Prostate gland (tissue), 2 donors: Measurements from ENCODE around the gene C2. TPM values are rescaled to one million over a fixed set of nuclear protein-coding genes. Genes with fewer than 3 reads are reported as not detected.

Experiments
- DNase-seq: peaks from one replicate; pipeline ENCODE4 v3.0.0-alpha.2; 2019; ENCODE audit warnings: low spot score
- H3K27ac ChIP-seq, 2 donors: fragments of 200-600 bp; sonication (generic); 2 replicates each; pipeline ENCODE4 v1.5.1; 2017 to 2019
- H3K27me3 ChIP-seq: fragments of 200-600 bp; sonication (generic); replicated peaks from 2 replicates; pipeline ENCODE4 v1.5.1; 2019; ENCODE audit not compliant: insufficient read depth
- H3K36me3 ChIP-seq, 2 donors: fragments of 200-600 bp; sonication (generic); 1 replicate in 1 of 2; 2 replicates in 1 of 2; pipeline versions ENCODE4 v1.5.1 to v1.8.1; 2017 to 2019
- H3K4me1 ChIP-seq: fragments of 200-600 bp; sonication (generic); replicated peaks from 2 replicates; pipeline ENCODE4 v1.5.1; 2019
- H3K4me3 ChIP-seq, 2 donors: fragments of 200-600 bp; sonication (generic); 2 replicates each; pipeline ENCODE4 v1.5.1; 2017 to 2019
- H3K9me3 ChIP-seq: fragments of 200-600 bp; sonication (generic); 2 replicates; pipeline ENCODE4 v1.5.1; 2017
- POLR2A ChIP-seq: fragments of 450-650 bp; IDR thresholded peaks from one replicate; pipeline ENCODE4 v1.6.1; 2016; ENCODE audit warnings: antibody characterized with exemption, mild to moderate bottlenecking
- POLR2AphosphoS5 ChIP-seq: sonication (generic); formaldehyde crosslinking; IDR thresholded peaks from one replicate; pipeline ENCODE4 v1.6.1; 2017; ENCODE audit warnings: antibody characterized with exemption
- WGBS: methylation state at CpG from one replicate; pipeline ENCODE4 v1.1.5; 2018; 5-methylcytosine and 5-hydroxymethylcytosine counted together
- intact Hi-C: fragments of 100-400 bp; cut with DNase I; formaldehyde crosslinking; loops from one replicate; pipeline ENCODE4 v1.14.2; 2022
- total RNA-seq, 2 donors: library from RNA; depleted of rRNA; stranded (reverse); fragments of >200 nt; gene quantifications; one replicate each; pipeline ENCODE4 v1.1.0, GENCODE V29; 2016
- TF ChIP-seq, protein P1 (sequence below), 4 experiments: fragments of 200-600 bp in 2 of 4; fragments of 450-650 bp in 2 of 4; sonication (generic) in 2 of 4; IDR thresholded peaks; 1 replicate in 3 of 4; 2 replicates in 1 of 4; pipeline ENCODE4 v1.5.1; 2016 to 2019; ENCODE audit warnings: antibody characterized with exemption in 4 of 4, mild to moderate bottlenecking in 2 of 4, moderate library complexity in 2 of 4

C2 gene
- total RNA-seq, 2 donors from 2014 or later: 7.9 to 16.0 TPM

DNA sequence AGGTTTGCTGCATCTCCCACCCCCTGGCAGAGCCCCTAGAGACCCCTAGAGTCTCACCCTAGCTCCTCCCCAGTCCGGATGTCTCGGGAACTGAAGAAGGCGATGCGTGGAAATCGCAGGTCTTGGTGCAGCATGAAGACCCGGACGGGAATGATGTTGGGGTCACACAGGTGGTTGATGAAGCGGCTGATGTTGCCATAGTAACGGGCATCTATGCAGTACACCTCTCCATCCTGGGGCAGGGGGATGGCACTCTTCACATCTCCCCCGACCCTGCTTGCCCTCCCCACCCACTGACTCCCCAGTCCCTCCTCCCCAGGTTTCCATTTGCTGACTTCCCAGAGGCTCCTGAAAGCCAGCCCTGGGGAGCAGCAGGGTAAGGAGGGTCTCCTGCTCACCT, 46.9 kb upstream of the C2 start:
- Histone ChIP-seq H3K9me3 (no peaks in the 10 kb centered on the region), H3K27me3 (no peaks in the 10 kb centered on the region), H3K36me3 (peaks cover 19 to 22% of the 10 kb centered on the region in 2 donors), H3K4me1 (no peaks in the 10 kb centered on the region), H3K27ac (peak overlapping the region; percentile 98), H3K4me3 (no peak overlapping the region)
- whole genome bisulfite sequencing: 86% methylated on average over 10 of the region's 10 CpGs
- TF ChIP-seq, protein P1, sequence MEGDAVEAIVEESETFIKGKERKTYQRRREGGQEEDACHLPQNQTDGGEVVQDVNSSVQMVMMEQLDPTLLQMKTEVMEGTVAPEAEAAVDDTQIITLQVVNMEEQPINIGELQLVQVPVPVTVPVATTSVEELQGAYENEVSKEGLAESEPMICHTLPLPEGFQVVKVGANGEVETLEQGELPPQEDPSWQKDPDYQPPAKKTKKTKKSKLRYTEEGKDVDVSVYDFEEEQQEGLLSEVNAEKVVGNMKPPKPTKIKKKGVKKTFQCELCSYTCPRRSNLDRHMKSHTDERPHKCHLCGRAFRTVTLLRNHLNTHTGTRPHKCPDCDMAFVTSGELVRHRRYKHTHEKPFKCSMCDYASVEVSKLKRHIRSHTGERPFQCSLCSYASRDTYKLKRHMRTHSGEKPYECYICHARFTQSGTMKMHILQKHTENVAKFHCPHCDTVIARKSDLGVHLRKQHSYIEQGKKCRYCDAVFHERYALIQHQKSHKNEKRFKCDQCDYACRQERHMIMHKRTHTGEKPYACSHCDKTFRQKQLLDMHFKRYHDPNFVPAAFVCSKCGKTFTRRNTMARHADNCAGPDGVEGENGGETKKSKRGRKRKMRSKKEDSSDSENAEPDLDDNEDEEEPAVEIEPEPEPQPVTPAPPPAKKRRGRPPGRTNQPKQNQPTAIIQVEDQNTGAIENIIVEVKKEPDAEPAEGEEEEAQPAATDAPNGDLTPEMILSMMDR (IDR thresholded peaks at IDR 0.05): no peak
- no peak for TF ChIP-seq POLR2A
- no peak for TF ChIP-seq POLR2AphosphoS5
- intact Hi-C loops: no loop called here
- no peak for DNase-seq

- Histone ChIP-seq H3K27ac (peak overlapping the region; percentile 98), H3K36me3 (peaks cover 19 to 22% of the 10 kb centered on the region in 2 donors), H3K9me3 (no peaks in the 10 kb centered on the region), H3K4me3 (no peak overlapping the region), H3K27me3 (no peaks in the 10 kb centered on the region), H3K4me1 (no peaks in the 10 kb centered on the region)
- no peak for DNase-seq
- TF ChIP-seq POLR2AphosphoS5 (no peak), POLR2A (no peak)
- TF ChIP-seq, protein P1 (IDR thresholded peaks at IDR 0.05): no peak
- 82% methylated on average over 9 of the region's 9 CpGs for WGBS
- intact Hi-C loops: no loop called here
These were observed 46.2 kb upstream of the C2 start for GRCh38 chr6:31881136-31881859.

- intact Hi-C loops: no loop called here
- no peak for DNase-seq
- H3K9me3 ChIP-seq: no peaks in the 10 kb centered on the region
- WGBS: 81% methylated on average over 6 of the region's 6 CpGs
- no peaks in the 10 kb centered on the region for H3K27me3 ChIP-seq
- TF ChIP-seq POLR2AphosphoS5 (no peak), POLR2A (no peak)
- TF ChIP-seq, protein P1 (IDR thresholded peaks at IDR 0.05): no peak
- no peak overlapping the region for H3K27ac ChIP-seq
- peaks cover 22 to 25% of the 10 kb centered on the region in 2 donors for H3K36me3 ChIP-seq
- no peaks in the 10 kb centered on the region for H3K4me1 ChIP-seq
- H3K4me3 ChIP-seq: no peak overlapping the region
These were observed 45.2 kb upstream of the C2 start for GRCh38 chr6:31882344-31882743.

DNA sequence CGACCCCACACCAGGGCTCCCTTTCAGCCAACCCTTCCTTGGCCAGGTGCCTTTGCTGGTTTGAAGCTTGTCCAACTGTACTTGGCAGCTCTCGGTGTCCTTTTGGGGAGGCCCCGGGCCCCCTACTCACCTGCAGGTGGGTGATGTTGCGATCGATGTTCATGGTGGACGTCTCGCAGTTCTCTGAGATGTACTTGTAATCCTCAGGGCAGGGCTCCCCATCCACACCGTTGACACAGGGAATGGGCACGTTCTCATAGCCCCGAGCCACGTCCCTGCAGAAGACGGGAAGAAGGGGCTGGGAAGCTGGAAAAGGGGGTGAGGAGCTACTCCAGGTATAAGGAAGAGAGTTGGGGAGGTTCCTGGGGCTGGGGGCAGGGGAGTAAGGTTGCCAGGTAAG, 43.8 kb upstream of the C2 start:
- 88% methylated on average over 12 of the region's 12 CpGs for WGBS
- Histone ChIP-seq H3K27ac (no peak overlapping the region), H3K9me3 (no peaks in the 10 kb centered on the region), H3K36me3 (peaks cover 22 to 36% of the 10 kb centered on the region in 2 donors), H3K27me3 (no peaks in the 10 kb centered on the region), H3K4me1 (no peaks in the 10 kb centered on the region), H3K4me3 (no peak overlapping the region)
- DNase-seq: no peak
- intact Hi-C loops: no loop called here
- TF ChIP-seq POLR2AphosphoS5: no peak

DNA sequence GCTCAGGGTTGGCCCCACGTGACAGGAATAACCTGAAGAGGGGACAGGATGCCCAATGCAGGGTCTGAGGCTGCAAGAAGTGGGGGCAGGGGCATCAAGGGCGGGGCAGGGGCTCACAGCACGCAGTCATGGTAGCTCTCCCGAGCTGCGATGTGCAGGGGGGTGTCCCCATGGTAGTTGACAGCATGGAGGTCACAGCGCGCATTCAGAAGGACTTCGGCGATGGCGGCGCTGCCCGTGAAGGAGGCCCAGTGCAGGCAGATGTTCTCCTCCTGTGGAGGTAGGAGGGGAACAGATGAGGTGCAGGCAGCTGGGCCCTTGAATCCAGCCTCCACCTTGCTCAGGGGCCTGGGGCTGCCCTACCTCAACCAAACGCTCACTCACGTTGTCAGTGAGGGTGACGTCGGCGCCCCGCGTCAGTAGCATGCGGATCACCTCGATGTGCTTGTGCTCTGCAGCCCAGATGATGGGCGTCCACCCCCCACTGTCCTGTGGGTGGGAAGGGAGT, 42.9 kb upstream of the C2 start:
- peaks cover 22 to 36% of the 10 kb centered on the region in 2 donors for H3K36me3 ChIP-seq
- WGBS: 94% methylated on average over 22 of the region's 22 CpGs
- intact Hi-C loops: no loop called here
- H3K4me3 ChIP-seq: no peak overlapping the region
- no peak for DNase-seq
- H3K9me3 ChIP-seq: no peaks in the 10 kb centered on the region
- H3K27ac ChIP-seq: no peak overlapping the region
- TF ChIP-seq POLR2A: no peak
- no peak for TF ChIP-seq POLR2AphosphoS5
- no peaks in the 10 kb centered on the region for H3K27me3 ChIP-seq
- H3K4me1 ChIP-seq: no peaks in the 10 kb centered on the region

- Histone ChIP-seq H3K4me1 (no peaks in the 10 kb centered on the region), H3K9me3 (no peaks in the 10 kb centered on the region), H3K36me3 (peaks cover 20 to 36% of the 10 kb centered on the region in 2 donors), H3K27ac (no peak overlapping the region), H3K4me3 (no peak overlapping the region), H3K27me3 (no peaks in the 10 kb centered on the region)
- intact Hi-C loops: no loop called here
- DNase-seq: no peak
- no peak for TF ChIP-seq POLR2A
- TF ChIP-seq, protein P1 (IDR thresholded peaks at IDR 0.05): no peak
- TF ChIP-seq POLR2AphosphoS5: no peak
- 88% methylated on average over 18 of the region's 18 CpGs for WGBS
These were observed 41.0 kb upstream of the C2 start for GRCh38 chr6:31886541-31886991.
